K562 (cell line): Measurements from ENCODE around the gene PLAGL1. TPM values are rescaled to one million over a fixed set of nuclear protein-coding genes. Genes with fewer than 3 reads are reported as not detected.

Source experiments
- C11orf30 ChIP-seq: fragments of 450-650 bp; IDR thresholded peaks from 2 replicates; pipeline ENCODE4 v1.6.1; 2016; ENCODE audit warnings: low read depth, mild to moderate bottlenecking
- MAFF ChIP-seq: IDR thresholded peaks from 2 replicates; pipeline ENCODE4 v1.6.1; 2012; ENCODE audit warnings: low read length, improper control_type of control experiment
- MAFK ChIP-seq: IDR thresholded peaks from 2 replicates; pipeline ENCODE4 v1.6.1; 2011; ENCODE audit warnings: low read length, improper control_type of control experiment
- SPI1 ChIP-seq: IDR thresholded peaks from 2 replicates; pipeline ENCODE4 v1.6.1; 2011; ENCODE audit warnings: low read depth, low read length, control low read depth, borderline replicate concordance
- THAP12 ChIP-seq: fragments of 250-450 bp; sonication (Bioruptor Pico); IDR thresholded peaks from 2 replicates; pipeline ENCODE4 v1.9.0; 2021; ENCODE audit warnings: mild to moderate bottlenecking, inconsistent platforms
- ZNF316 ChIP-seq: fragments of 450-650 bp; IDR thresholded peaks from 2 replicates; pipeline ENCODE4 v1.6.1; 2016
- ZSCAN32 ChIP-seq: fragments of 450-650 bp; formaldehyde crosslinking; IDR thresholded peaks from 2 replicates; pipeline ENCODE4 v1.4.0; 2020; ENCODE audit warnings: mild to moderate bottlenecking, moderate library complexity
- polyA plus RNA-seq, 8 experiments: library from polyadenylated mRNA; depleted of rRNA in 4 of 8; stranded (reverse) in 5 of 8; unstranded in 3 of 8; fragments of >200 nt; fragmentation: Nextera tagmentation in 2 of 8; fragmentation: Illumina TruSeq in 1 of 8; extraction: Ambion mirVana in 2 of 8; extraction: Trizol in 1 of 8; gene quantifications; 2 replicates each; pipeline versions ENCODE4 v1.2.1 to v1.2.3, GENCODE V29; 2011 to 2014; ENCODE audit warnings: inconsistent platforms in 1 of 8, missing spikeins in 1 of 8
- total RNA-seq, 7 experiments: library from RNA; depleted of rRNA in 6 of 7; stranded (reverse); fragments of >200 nt in 6 of 7; fragmentation: Illumina TruSeq in 2 of 7; extraction: Trizol in 2 of 7; gene quantifications; 2 replicates each; pipeline versions ENCODE4 v1.2.1 to v1.2.3, GENCODE V29; 2011 to 2021; ENCODE audit warnings: low replicate concordance in 1 of 7
- TF ChIP-seq, protein P1 (sequence below), 3 experiments: IDR thresholded peaks in 2 of 3; conservative IDR thresholded peaks in 1 of 3; 2 replicates each; pipeline ENCODE4 v1.5.1; 2011 to 2012; ENCODE audit warnings: low read length in 3 of 3, mild to moderate bottlenecking in 3 of 3, control low read depth in 2 of 3, improper control_type of control experiment in 1 of 3, inconsistent platforms in 1 of 3, low read depth in 1 of 3, mixed read lengths in 1 of 3, moderate library complexity in 1 of 3; ENCODE audit not compliant: insufficient read depth in 2 of 3
- TF ChIP-seq, protein P2 (sequence below): sonication (generic); formaldehyde crosslinking; IDR thresholded peaks from 2 replicates; pipeline ENCODE4 v1.8.1; 2023; ENCODE audit warnings: missing genetic modification reagents, mild to moderate bottlenecking, borderline replicate concordance

The PLAGL1 gene
- total and polyA plus RNA-seq, 9 of the 15 experiments (the other 6 are each of a cell fraction or from before 2014, with no cell fraction given), result 4.9 to 29.6 (median 13.2) TPM

DNA sequence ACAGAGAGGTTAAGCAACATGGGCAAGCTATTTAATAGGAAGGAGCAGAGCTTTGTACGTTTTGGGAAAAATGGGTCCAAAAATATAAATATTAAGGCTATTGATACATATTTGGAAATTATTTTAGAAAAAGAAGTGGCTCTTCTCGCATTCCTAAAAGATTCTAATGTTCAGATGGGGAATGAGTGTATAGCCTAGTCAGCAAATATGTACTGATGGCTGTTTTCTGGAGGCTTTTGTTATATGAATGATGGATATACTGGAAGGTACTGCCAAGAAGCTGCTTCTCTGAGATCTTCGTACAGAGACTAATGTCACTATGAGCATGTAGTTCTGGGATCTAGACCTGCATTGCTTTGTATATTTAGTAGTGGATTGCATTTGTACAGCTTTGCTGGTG lies 71.7 kb downstream of the PLAGL1 start (continued):
- TF ChIP-seq, protein P1, sequence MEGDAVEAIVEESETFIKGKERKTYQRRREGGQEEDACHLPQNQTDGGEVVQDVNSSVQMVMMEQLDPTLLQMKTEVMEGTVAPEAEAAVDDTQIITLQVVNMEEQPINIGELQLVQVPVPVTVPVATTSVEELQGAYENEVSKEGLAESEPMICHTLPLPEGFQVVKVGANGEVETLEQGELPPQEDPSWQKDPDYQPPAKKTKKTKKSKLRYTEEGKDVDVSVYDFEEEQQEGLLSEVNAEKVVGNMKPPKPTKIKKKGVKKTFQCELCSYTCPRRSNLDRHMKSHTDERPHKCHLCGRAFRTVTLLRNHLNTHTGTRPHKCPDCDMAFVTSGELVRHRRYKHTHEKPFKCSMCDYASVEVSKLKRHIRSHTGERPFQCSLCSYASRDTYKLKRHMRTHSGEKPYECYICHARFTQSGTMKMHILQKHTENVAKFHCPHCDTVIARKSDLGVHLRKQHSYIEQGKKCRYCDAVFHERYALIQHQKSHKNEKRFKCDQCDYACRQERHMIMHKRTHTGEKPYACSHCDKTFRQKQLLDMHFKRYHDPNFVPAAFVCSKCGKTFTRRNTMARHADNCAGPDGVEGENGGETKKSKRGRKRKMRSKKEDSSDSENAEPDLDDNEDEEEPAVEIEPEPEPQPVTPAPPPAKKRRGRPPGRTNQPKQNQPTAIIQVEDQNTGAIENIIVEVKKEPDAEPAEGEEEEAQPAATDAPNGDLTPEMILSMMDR (IDR thresholded peaks at IDR 0.05 in 2 of 3, conservative IDR thresholded peaks at IDR 0.05 in 1 of 3; ENCODE audit: insufficient read depth in 2 of 3, low read depth in 1 of 3, low read length in 3 of 3), result no peak
- TF ChIP-seq ZSCAN32 (CRISPR knock-in tag), result no peak
- no peak for TF ChIP-seq SPI1
- peak; percentile 79 for TF ChIP-seq C11orf30
- peak; percentile 85 for TF ChIP-seq MAFK
- TF ChIP-seq MAFF, result peak; percentile 75
- TF ChIP-seq, protein P2, sequence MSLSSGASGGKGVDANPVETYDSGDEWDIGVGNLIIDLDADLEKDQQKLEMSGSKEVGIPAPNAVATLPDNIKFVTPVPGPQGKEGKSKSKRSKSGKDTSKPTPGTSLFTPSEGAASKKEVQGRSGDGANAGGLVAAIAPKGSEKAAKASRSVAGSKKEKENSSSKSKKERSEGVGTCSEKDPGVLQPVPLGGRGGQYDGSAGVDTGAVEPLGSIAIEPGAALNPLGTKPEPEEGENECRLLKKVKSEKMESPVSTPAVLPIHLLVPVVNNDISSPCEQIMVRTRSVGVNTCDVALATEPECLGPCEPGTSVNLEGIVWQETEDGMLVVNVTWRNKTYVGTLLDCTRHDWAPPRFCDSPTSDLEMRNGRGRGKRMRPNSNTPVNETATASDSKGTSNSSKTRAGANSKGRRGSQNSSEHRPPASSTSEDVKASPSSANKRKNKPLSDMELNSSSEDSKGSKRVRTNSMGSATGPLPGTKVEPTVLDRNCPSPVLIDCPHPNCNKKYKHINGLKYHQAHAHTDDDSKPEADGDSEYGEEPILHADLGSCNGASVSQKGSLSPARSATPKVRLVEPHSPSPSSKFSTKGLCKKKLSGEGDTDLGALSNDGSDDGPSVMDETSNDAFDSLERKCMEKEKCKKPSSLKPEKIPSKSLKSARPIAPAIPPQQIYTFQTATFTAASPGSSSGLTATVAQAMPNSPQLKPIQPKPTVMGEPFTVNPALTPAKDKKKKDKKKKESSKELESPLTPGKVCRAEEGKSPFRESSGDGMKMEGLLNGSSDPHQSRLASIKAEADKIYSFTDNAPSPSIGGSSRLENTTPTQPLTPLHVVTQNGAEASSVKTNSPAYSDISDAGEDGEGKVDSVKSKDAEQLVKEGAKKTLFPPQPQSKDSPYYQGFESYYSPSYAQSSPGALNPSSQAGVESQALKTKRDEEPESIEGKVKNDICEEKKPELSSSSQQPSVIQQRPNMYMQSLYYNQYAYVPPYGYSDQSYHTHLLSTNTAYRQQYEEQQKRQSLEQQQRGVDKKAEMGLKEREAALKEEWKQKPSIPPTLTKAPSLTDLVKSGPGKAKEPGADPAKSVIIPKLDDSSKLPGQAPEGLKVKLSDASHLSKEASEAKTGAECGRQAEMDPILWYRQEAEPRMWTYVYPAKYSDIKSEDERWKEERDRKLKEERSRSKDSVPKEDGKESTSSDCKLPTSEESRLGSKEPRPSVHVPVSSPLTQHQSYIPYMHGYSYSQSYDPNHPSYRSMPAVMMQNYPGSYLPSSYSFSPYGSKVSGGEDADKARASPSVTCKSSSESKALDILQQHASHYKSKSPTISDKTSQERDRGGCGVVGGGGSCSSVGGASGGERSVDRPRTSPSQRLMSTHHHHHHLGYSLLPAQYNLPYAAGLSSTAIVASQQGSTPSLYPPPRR (CRISPR knock-in tag), result no peak
- TF ChIP-seq ZNF316, result peak; percentile 89
- TF ChIP-seq THAP12 (CRISPR knock-in tag), result no peak
- TF ChIP-seq, all 486 proteins: peak for 5
